Endodermal cell (in vitro differentiated cells): ENCODE data around the gene MFAP4. TPM values are rescaled to one million over a fixed set of nuclear protein-coding genes. Genes with fewer than 3 reads are reported as not detected.

ENCODE experiments used
- DNase-seq: peaks from one replicate; pipeline ENCODE4 v3.0.0-alpha.2; 2017
- H3K27ac ChIP-seq: 2 replicates; pipeline ENCODE4 v1.5.1; 2013; ENCODE audit warnings: mild to moderate bottlenecking, low read depth, low read length, moderate library complexity
- H3K27me3 ChIP-seq: 2 replicates; pipeline ENCODE4 v1.6.1; 2013; ENCODE audit warnings: mild to moderate bottlenecking, low read length, moderate library complexity; ENCODE audit not compliant: insufficient read depth, control insufficient read depth, poor library complexity, severe bottlenecking
- H3K36me3 ChIP-seq: 2 replicates; pipeline ENCODE4 v1.7.0; 2013; ENCODE audit warnings: mild to moderate bottlenecking, low read length, moderate library complexity; ENCODE audit not compliant: control insufficient read depth, insufficient read depth
- H3K4me1 ChIP-seq: one replicate; pipeline ENCODE4 v1.7.0; 2013; ENCODE audit warnings: low read length; ENCODE audit not compliant: control insufficient read depth, insufficient read depth
- H3K4me3 ChIP-seq: 2 replicates; pipeline ENCODE4 v1.5.1; 2013; ENCODE audit warnings: mild to moderate bottlenecking, low read length, moderate library complexity
- H3K9ac ChIP-seq: 2 replicates; pipeline ENCODE4 v1.6.1; 2013; ENCODE audit warnings: mild to moderate bottlenecking, low read length, moderate library complexity; ENCODE audit not compliant: poor library complexity, severe bottlenecking; ENCODE audit errors: extremely low read depth
- H3K9me3 ChIP-seq: 2 replicates; pipeline ENCODE4 v1.6.1; 2013; ENCODE audit warnings: mild to moderate bottlenecking, low read length, moderate library complexity; ENCODE audit not compliant: control insufficient read depth
- H3K27ac Mint-ChIP-seq: 2 replicates; pipeline ENCODE4 v1.8.0; 2020; ENCODE audit warnings: mixed read lengths
- H3K27me3 Mint-ChIP-seq: 2 replicates; pipeline ENCODE4 v1.8.0; 2021; ENCODE audit warnings: mild to moderate bottlenecking, mixed read lengths; ENCODE audit not compliant: insufficient read depth
- H3K36me3 Mint-ChIP-seq: 2 replicates; pipeline ENCODE4 v1.8.0; 2020; ENCODE audit warnings: low read depth, mixed read lengths
- H3K4me1 Mint-ChIP-seq: 2 replicates; pipeline ENCODE4 v1.8.0; 2020; ENCODE audit warnings: mixed read lengths
- H3K4me3 Mint-ChIP-seq: 2 replicates; pipeline ENCODE4 v1.8.0; 2020; ENCODE audit warnings: mild to moderate bottlenecking, moderate library complexity, mixed read lengths
- H3K9me3 Mint-ChIP-seq: 2 replicates; pipeline ENCODE4 v1.8.0; 2020; ENCODE audit warnings: mild to moderate bottlenecking, mixed read lengths
- CTCF ChIP-seq: fragments of 200-600 bp; sonication (generic); conservative IDR thresholded peaks from 2 replicates; pipeline ENCODE4 v1.5.0; 2021; ENCODE audit warnings: antibody characterized with exemption, mild to moderate bottlenecking
- WGBS, 2 experiments: methylation state at CpG; one replicate each; pipeline versions ENCODE4 v1.1.5 to v1.1.7; 2013; ENCODE audit warnings: missing lambda C conversion rate in 2 of 2, mixed read lengths in 1 of 2; ENCODE audit not compliant: insufficient coverage in 1 of 2, insufficient read length in 1 of 2; 5-methylcytosine and 5-hydroxymethylcytosine counted together
- total RNA-seq, 2 donors: library from RNA; stranded (reverse); fragmentation: NEBNext Ultra II Directional in 1 of 2; extraction: Animal tissue kit (Norgen Biotek cat#: 25700) in 1 of 2; gene quantifications; 2 replicates in 1 of 2; 3 replicates in 1 of 2; pipeline ENCODE4 v1.2.1, GENCODE V29; 2021

MFAP4 gene
- total RNA-seq, 2 donors from 2014 or later = 11.1 to 36.8 TPM

- DNase-seq = peak; percentile 72
- H3K9me3 ChIP-seq = no peaks in the 10 kb centered on the region
- peaks cover 3% of the 10 kb centered on the region for H3K4me1 ChIP-seq
- Mint-ChIP-seq H3K4me1 (peaks cover 21% of the 10 kb centered on the region), H3K36me3 (peaks cover 11% of the 10 kb centered on the region), H3K27ac (peak overlapping the region; percentile 71), H3K27me3 (no peaks in the 10 kb centered on the region), H3K9me3 (no peaks in the 10 kb centered on the region), H3K4me3 (peak overlapping the region; percentile 76)
- peak overlapping the region; percentile 90 for H3K4me3 ChIP-seq
- 79 to 83% methylated on average over 2 to 6 of the region's 6 CpGs for WGBS, 2 experiments
- no peak overlapping the region for H3K9ac ChIP-seq
- no peaks in the 10 kb centered on the region for H3K36me3 ChIP-seq
- no peak for TF ChIP-seq CTCF
- no peak overlapping the region for H3K27ac ChIP-seq
- no peaks in the 10 kb centered on the region for H3K27me3 ChIP-seq
These were observed 23.4 kb downstream of the MFAP4 start for GRCh38 chr17:19363460-19364035.

GRCh38 chr17:19363114-19363438 lies 23.9 kb downstream of the MFAP4 start:
- DNase-seq = no peak
- peaks cover 21% of the 10 kb centered on the region for H3K4me1 Mint-ChIP-seq
- H3K9ac ChIP-seq = no peak overlapping the region
- TF ChIP-seq CTCF = no peak
- peak overlapping the region; percentile 90 for H3K4me3 ChIP-seq
- H3K36me3 Mint-ChIP-seq = peaks cover 15% of the 10 kb centered on the region
- 46 to 47% methylated on average over 13 to 14 of the region's 14 CpGs for WGBS, 2 experiments
- no peaks in the 10 kb centered on the region for H3K27me3 ChIP-seq
- H3K4me3 Mint-ChIP-seq = peak overlapping the region; percentile 76
- H3K27ac ChIP-seq = no peak overlapping the region
- H3K27ac Mint-ChIP-seq = peak overlapping the region; percentile 71
- no peaks in the 10 kb centered on the region for H3K27me3 Mint-ChIP-seq
- no peaks in the 10 kb centered on the region for H3K9me3 Mint-ChIP-seq
- H3K4me1 ChIP-seq = peaks cover 3% of the 10 kb centered on the region
- H3K36me3 ChIP-seq = no peaks in the 10 kb centered on the region
- H3K9me3 ChIP-seq = no peaks in the 10 kb centered on the region

- Mint-ChIP-seq H3K9me3 (no peaks in the 10 kb centered on the region), H3K27me3 (no peaks in the 10 kb centered on the region), H3K4me3 (peak within 1 kb of the TSS; percentile 76), H3K36me3 (peaks cover 16% of the 10 kb centered on the region), H3K27ac (peak within 1 kb of the TSS; percentile 93), H3K4me1 (peaks cover 21% of the 10 kb centered on the region)
- DNase-seq = peak; percentile 99
- Histone ChIP-seq H3K9me3 (no peaks in the 10 kb centered on the region), H3K4me3 (peak within 1 kb of the TSS; percentile 90), H3K4me1 (peaks cover 3% of the 10 kb centered on the region), H3K27ac (peak within 1 kb of the TSS; percentile 52), H3K36me3 (no peaks in the 10 kb centered on the region), H3K27me3 (no peaks in the 10 kb centered on the region), H3K9ac (peak within 1 kb of the TSS; percentile 68)
- 0% methylated on average over 46 to 83 of the region's 83 CpGs for WGBS, 2 experiments
- TF ChIP-seq CTCF = peak; percentile 99
These were observed 24.5 kb downstream of the MFAP4 start, which contains the start of gene B9D1 for GRCh38 chr17:19362277-19363113. Gene B9D1 (minus strand): TSS chr17:19362723. CDS start chr17:19362569, 154 bp downstream.
